ENCODE data around the gene SYNM. TPM values are rescaled to one million over a fixed set of nuclear protein-coding genes. Genes with fewer than 3 reads are reported as not detected.

Gene SYNM
- total RNA-seq, 1 donor from 2014 or later: 378 TPM

DNA sequence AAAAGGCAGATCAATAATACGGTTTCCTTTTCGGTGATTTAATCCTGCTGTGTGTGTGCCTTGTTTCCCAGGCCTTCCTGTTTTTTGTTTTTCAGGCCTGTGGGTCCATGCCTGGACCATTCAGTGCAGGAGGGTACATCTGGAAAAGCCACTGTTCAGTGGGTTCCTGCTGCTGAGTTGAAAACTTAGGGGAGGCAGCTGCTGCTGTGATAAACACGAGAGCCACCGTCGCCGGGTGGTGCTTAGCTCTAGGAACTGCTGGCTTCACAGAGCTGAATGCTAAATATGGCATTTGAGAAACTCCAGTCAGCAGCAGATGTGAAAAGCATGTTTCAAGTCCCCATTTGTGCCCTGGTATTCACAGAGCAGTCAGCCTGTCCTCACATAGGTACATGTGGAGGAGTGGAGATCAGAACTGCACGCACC is 44.0 kb downstream of the SYNM start:
- Histone ChIP-seq H3K4me3 (no peak overlapping the region), H3K4me1 (peaks cover 29% of the 10 kb centered on the region), H3K27me3 (ENCODE audit: low read depth) (no peaks in the 10 kb centered on the region), H3K9me3 (replicated peaks) (no peaks in the 10 kb centered on the region), H3K27ac (replicated peaks) (peak overlapping the region; percentile 5), H3K36me3 (peaks cover 14% of the 10 kb centered on the region)
- intact Hi-C loops (cut with micrococcal nuclease): no loop called here
- TF ChIP-seq, protein P1, sequence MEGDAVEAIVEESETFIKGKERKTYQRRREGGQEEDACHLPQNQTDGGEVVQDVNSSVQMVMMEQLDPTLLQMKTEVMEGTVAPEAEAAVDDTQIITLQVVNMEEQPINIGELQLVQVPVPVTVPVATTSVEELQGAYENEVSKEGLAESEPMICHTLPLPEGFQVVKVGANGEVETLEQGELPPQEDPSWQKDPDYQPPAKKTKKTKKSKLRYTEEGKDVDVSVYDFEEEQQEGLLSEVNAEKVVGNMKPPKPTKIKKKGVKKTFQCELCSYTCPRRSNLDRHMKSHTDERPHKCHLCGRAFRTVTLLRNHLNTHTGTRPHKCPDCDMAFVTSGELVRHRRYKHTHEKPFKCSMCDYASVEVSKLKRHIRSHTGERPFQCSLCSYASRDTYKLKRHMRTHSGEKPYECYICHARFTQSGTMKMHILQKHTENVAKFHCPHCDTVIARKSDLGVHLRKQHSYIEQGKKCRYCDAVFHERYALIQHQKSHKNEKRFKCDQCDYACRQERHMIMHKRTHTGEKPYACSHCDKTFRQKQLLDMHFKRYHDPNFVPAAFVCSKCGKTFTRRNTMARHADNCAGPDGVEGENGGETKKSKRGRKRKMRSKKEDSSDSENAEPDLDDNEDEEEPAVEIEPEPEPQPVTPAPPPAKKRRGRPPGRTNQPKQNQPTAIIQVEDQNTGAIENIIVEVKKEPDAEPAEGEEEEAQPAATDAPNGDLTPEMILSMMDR (IDR thresholded peaks at IDR 0.05; ENCODE audit: borderline replicate concordance): no peak
- no peak for DNase-seq

DNA sequence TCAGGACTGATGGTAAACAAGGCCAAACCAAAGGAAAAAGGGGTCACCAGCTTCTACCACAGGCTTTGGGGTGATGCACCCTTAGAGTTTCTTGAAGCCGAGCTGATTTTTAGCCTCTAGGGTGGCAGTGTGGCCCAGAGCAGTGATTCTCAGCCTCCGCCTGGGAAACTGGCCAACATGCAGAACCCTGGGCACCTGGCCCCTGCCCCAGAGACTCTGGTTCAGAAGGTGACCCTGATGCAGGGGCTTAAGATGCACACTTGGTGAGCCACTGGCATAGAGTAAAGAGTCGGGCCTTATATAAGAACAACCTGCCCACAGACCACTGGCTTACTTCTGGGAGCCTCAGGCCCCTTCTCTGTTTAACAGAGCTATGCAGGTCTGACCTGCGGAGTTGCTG is 44.5 kb downstream of the SYNM start:
- peaks cover 14% of the 10 kb centered on the region for H3K36me3 ChIP-seq
- H3K9me3 ChIP-seq (replicated peaks): no peaks in the 10 kb centered on the region
- H3K4me3 ChIP-seq: no peak overlapping the region
- DNase-seq: no peak
- intact Hi-C loops (cut with micrococcal nuclease): no loop called here
- TF ChIP-seq, protein P1 (IDR thresholded peaks at IDR 0.05; ENCODE audit: borderline replicate concordance): no peak
- peaks cover 24% of the 10 kb centered on the region for H3K4me1 ChIP-seq
- no peaks in the 10 kb centered on the region for H3K27me3 ChIP-seq (ENCODE audit: low read depth)
- H3K27ac ChIP-seq (replicated peaks): peak overlapping the region; percentile 5

DNA sequence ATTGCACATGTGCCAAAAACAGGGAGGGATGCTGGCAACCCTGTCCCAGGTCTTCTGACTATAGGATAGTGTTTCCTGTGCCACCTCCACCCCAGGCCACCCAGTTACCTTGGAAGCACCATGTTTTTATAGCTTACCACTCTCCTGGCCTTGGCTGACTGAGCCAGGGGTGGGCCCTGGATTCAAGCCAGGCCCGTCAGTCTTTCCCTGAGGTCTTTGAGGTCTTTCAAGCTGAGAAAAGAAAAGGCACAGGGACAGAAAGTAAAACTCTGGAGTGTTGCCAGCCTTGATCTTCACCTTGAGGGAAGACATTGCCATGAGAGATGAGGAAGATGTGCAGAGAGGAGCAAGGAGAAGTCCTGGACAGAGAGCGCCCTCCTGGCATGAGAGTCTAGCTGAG is 46.3 kb downstream of the SYNM start:
- intact Hi-C loops (cut with micrococcal nuclease): no loop called here
- peaks cover 24% of the 10 kb centered on the region for H3K36me3 ChIP-seq
- H3K4me1 ChIP-seq: peaks cover 22% of the 10 kb centered on the region
- no peak for DNase-seq
- H3K27me3 ChIP-seq (ENCODE audit: low read depth): no peaks in the 10 kb centered on the region
- H3K9me3 ChIP-seq (replicated peaks): no peaks in the 10 kb centered on the region
- no peak overlapping the region for H3K27ac ChIP-seq (replicated peaks)
- no peak overlapping the region for H3K4me3 ChIP-seq
- TF ChIP-seq, protein P1 (IDR thresholded peaks at IDR 0.05; ENCODE audit: borderline replicate concordance): no peak

DNA sequence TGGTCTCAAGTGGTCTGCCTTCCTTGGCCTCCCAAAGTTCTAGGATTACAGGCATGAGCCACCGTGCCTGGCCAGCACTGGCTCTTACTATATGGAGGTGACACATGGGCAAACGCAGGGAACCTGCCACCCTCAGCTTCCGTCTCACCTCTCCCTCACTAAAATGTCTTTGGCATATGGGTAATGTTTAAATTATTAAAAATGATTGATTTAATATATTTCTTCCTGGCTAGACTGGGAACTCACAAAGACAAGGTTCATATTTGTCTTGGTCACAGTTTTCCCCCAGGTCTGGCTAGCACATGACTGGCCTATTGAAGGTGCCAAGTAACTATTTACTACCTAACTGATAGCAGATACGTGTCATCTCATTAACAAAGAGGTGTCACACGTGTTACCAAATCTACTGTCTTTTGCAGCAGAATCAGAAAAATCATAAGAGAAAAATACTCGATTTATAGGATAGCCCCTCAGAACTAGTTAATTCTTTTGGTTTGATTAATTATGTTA is 48.2 kb downstream of the SYNM start:
- Histone ChIP-seq H3K4me1 (peaks cover 22% of the 10 kb centered on the region), H3K27ac (replicated peaks) (no peak overlapping the region)

DNA sequence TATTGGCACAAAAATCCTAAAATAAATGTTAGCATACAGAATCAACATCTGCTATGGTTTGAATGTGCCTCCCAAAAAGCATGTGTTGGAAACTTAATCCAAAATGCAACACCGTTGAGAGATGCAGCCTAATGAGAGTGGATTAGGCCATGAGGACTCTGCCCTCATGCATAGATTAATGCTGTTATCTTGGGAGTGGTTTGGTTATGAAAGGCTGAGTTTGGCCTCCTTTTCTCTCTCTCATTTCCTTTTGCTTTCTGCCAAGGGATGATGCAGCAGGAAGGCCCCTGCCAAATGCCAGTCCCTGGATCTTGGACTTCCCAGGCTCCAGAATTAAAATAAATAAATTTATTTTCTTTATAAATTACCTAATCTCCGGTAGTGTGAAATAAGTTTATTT is 49.4 kb downstream of the SYNM start:
- H3K9me3 ChIP-seq (replicated peaks): no peaks in the 10 kb centered on the region
- H3K27ac ChIP-seq (replicated peaks): no peak overlapping the region
- H3K4me3 ChIP-seq: no peak overlapping the region
- intact Hi-C loops (cut with micrococcal nuclease): no loop called here
- DNase-seq: no peak
- H3K4me1 ChIP-seq: peaks cover 13% of the 10 kb centered on the region
- H3K36me3 ChIP-seq: peaks cover 37% of the 10 kb centered on the region
- no peaks in the 10 kb centered on the region for H3K27me3 ChIP-seq (ENCODE audit: low read depth)
- TF ChIP-seq, protein P1 (IDR thresholded peaks at IDR 0.05; ENCODE audit: borderline replicate concordance): no peak

More for the DNA sequence above, 48.2 kb downstream of the SYNM start:
- H3K27me3 ChIP-seq (ENCODE audit: low read depth): no peaks in the 10 kb centered on the region
- TF ChIP-seq, protein P1 (IDR thresholded peaks at IDR 0.05; ENCODE audit: borderline replicate concordance): no peak
- intact Hi-C loops (cut with micrococcal nuclease): no loop called here
- H3K4me3 ChIP-seq: no peak overlapping the region
- no peak for DNase-seq
- H3K9me3 ChIP-seq (replicated peaks): no peaks in the 10 kb centered on the region
- peaks cover 26% of the 10 kb centered on the region for H3K36me3 ChIP-seq
